ENCODE data around the gene PLEKHS1. TPM values are rescaled to one million over a fixed set of nuclear protein-coding genes. Genes with fewer than 3 reads are reported as not detected.
"Not testable (repeated sequence)": the region's sequence is repeated elsewhere in the genome, so short reads cannot be mapped to it uniquely, and the experiment has no call there.

PLEKHS1 gene
- total RNA-seq, 1 donor from 2014 or later, result not detected

- DNase-seq (ENCODE audit: low read depth in 2 of 2), result no peak
These were observed 10.6 kb upstream of the PLEKHS1 start for GRCh38 chr10:113740850-113741249.

- DNase-seq (ENCODE audit: low read depth in 2 of 2), result no peak
These were observed 9.0 kb upstream of the PLEKHS1 start for GRCh38 chr10:113742466-113742865.

- DNase-seq (ENCODE audit: low read depth in 2 of 2), result no peak
These were observed 7.9 kb upstream of the PLEKHS1 start for GRCh38 chr10:113743594-113743993.

GRCh38 chr10:113745374-113745773 is 6.1 kb upstream of the PLEKHS1 start:
- DNase-seq (ENCODE audit: low read depth in 2 of 2), result no peak

GRCh38 chr10:113746217-113746957 is 5.1 kb upstream of the PLEKHS1 start:
- no peak for DNase-seq (ENCODE audit: low read depth in 2 of 2)

GRCh38 chr10:113752553-113752952 is 1.1 kb downstream of the PLEKHS1 start:
- DNase-seq (ENCODE audit: low read depth in 2 of 2), result no peak

- peak; percentile 48 to 55 for DNase-seq (ENCODE audit: low read depth in 2 of 2)
These were observed 1.7 kb downstream of the PLEKHS1 start for GRCh38 chr10:113753020-113753692.

- DNase-seq (ENCODE audit: low read depth in 2 of 2), result no peak
These were observed 2.6 kb downstream of the PLEKHS1 start for GRCh38 chr10:113754125-113754524.

- no peak for DNase-seq (ENCODE audit: low read depth in 2 of 2)
These were observed 3.3 kb downstream of the PLEKHS1 start for GRCh38 chr10:113754768-113755167.

- DNase-seq (ENCODE audit: low read depth in 2 of 2), result no peak
These were observed 5.6 kb downstream of the PLEKHS1 start for GRCh38 chr10:113756940-113757543.

- DNase-seq (ENCODE audit: low read depth in 2 of 2), result no peak
These were observed 10.6 kb downstream of the PLEKHS1 start for GRCh38 chr10:113762083-113762482.

- DNase-seq (ENCODE audit: low read depth in 2 of 2), result no peak
These were observed 13.1 kb downstream of the PLEKHS1 start for GRCh38 chr10:113764582-113764981.

- no peak for DNase-seq (ENCODE audit: low read depth in 2 of 2)
These were observed 14.4 kb downstream of the PLEKHS1 start for GRCh38 chr10:113765910-113766309.

- DNase-seq (ENCODE audit: low read depth in 2 of 2), result no peak
These were observed 15.7 kb downstream of the PLEKHS1 start for GRCh38 chr10:113767222-113767621.

- DNase-seq (ENCODE audit: low read depth in 2 of 2), result no peak
These were observed 18.9 kb downstream of the PLEKHS1 start for GRCh38 chr10:113770346-113770745.

GRCh38 chr10:113771131-113771530 is 19.6 kb downstream of the PLEKHS1 start:
- not testable (repeated sequence) for DNase-seq (ENCODE audit: low read depth in 2 of 2)

- DNase-seq (ENCODE audit: low read depth in 2 of 2), result no peak
These were observed 24.3 kb downstream of the PLEKHS1 start for GRCh38 chr10:113775686-113776294.

- no peak for DNase-seq (ENCODE audit: low read depth in 2 of 2)
These were observed 25.1 kb downstream of the PLEKHS1 start for GRCh38 chr10:113776553-113776952.

GRCh38 chr10:113780681-113781250 is 29.3 kb downstream of the PLEKHS1 start:
- DNase-seq (ENCODE audit: low read depth in 2 of 2), result peak in 1 of 2 donors; percentile 7

- no peak for DNase-seq (ENCODE audit: low read depth in 2 of 2)
These were observed 30.9 kb downstream of the PLEKHS1 start for GRCh38 chr10:113782367-113782766.

GRCh38 chr10:113782986-113783704 is 31.7 kb downstream of the PLEKHS1 start:
- DNase-seq (ENCODE audit: low read depth in 2 of 2), result no peak
